GM19023 (cell line): ENCODE results near the gene SMAD5.

ENCODE experiments used
- ATAC-seq: cut with Tn5 transposase; IDR thresholded peaks from one replicate; pipeline ENCODE4 v1.9.1; 2021; ENCODE audit warnings: mild to moderate bottlenecking, moderate library complexity; ENCODE audit not compliant: unreplicated experiment

SMAD5 gene

GRCh38 chr5:136132557-136133221, at the start of gene SMAD5:
Gene SMAD5, plus strand, starts transcription at chr5:136132845. Its CDS starts 20,916 bp downstream, at chr5:136153761.
- ATAC-seq, result peak; percentile 97

GRCh38 chr5:136084698-136085097, 47.9 kb upstream of the SMAD5 start:
- ATAC-seq, result no peak

- no peak for ATAC-seq
These were observed 45.7 kb upstream of the SMAD5 start for GRCh38 chr5:136086783-136087566.

GRCh38 chr5:136087961-136088871, 44.4 kb upstream of the SMAD5 start:
- ATAC-seq, result no peak

GRCh38 chr5:136089791-136090190, 42.9 kb upstream of the SMAD5 start:
- no peak for ATAC-seq

GRCh38 chr5:136090319-136090718, 42.3 kb upstream of the SMAD5 start:
- ATAC-seq, result no peak

GRCh38 chr5:136094189-136094912, 38.3 kb upstream of the SMAD5 start:
- ATAC-seq, result no peak

GRCh38 chr5:136094913-136095641, 37.6 kb upstream of the SMAD5 start:
- ATAC-seq, result no peak

- ATAC-seq, result no peak
These were observed 34.5 kb upstream of the SMAD5 start for GRCh38 chr5:136098176-136098575.

- no peak for ATAC-seq
These were observed 32.8 kb upstream of the SMAD5 start for GRCh38 chr5:136099870-136100269.

- ATAC-seq, result no peak
These were observed 30.8 kb upstream of the SMAD5 start for GRCh38 chr5:136101884-136102283.

- peak; percentile 65 for ATAC-seq
These were observed 29.5 kb upstream of the SMAD5 start for GRCh38 chr5:136103118-136103517.

- ATAC-seq, result no peak
These were observed 28.2 kb upstream of the SMAD5 start for GRCh38 chr5:136104306-136104965.

GRCh38 chr5:136106351-136107031, 26.2 kb upstream of the SMAD5 start:
- ATAC-seq, result no peak

- ATAC-seq, result peak; percentile 63
These were observed 24.4 kb upstream of the SMAD5 start for GRCh38 chr5:136108180-136108611.

- no peak for ATAC-seq
These were observed 23.9 kb upstream of the SMAD5 start for GRCh38 chr5:136108766-136109165.

GRCh38 chr5:136109453-136110135, 23.1 kb upstream of the SMAD5 start:
- ATAC-seq, result no peak

GRCh38 chr5:136113606-136114005, 19.0 kb upstream of the SMAD5 start:
- no peak for ATAC-seq
